ENCODE measurements around the gene ATXN1.

ATXN1 gene

GRCh38 chr6:16345449-16346330 is 415.6 kb downstream of the ATXN1 start:
- DNase-seq, result no peak

GRCh38 chr6:16344756-16345155 is 416.5 kb downstream of the ATXN1 start:
- no peak for DNase-seq

- no peak for DNase-seq
These were observed 417.7 kb downstream of the ATXN1 start for GRCh38 chr6:16343593-16343992.

- DNase-seq, result no peak
These were observed 422.0 kb downstream of the ATXN1 start for GRCh38 chr6:16339265-16339587.

- DNase-seq, result no peak
These were observed 422.5 kb downstream of the ATXN1 start for GRCh38 chr6:16338577-16339264.

- DNase-seq, result no peak
These were observed 423.8 kb downstream of the ATXN1 start for GRCh38 chr6:16337295-16337975.

GRCh38 chr6:16336911-16337294 is 424.4 kb downstream of the ATXN1 start:
- no peak for DNase-seq

GRCh38 chr6:16336056-16336818 is 425.0 kb downstream of the ATXN1 start:
- no peak for DNase-seq

- no peak for DNase-seq
These were observed 426.1 kb downstream of the ATXN1 start for GRCh38 chr6:16335176-16335575.

GRCh38 chr6:16334671-16335070 is 426.6 kb downstream of the ATXN1 start:
- no peak for DNase-seq

GRCh38 chr6:16333580-16333979 is 427.7 kb downstream of the ATXN1 start:
- DNase-seq, result peak; percentile 66

- peak; percentile 46 for DNase-seq
These were observed 429.1 kb downstream of the ATXN1 start for GRCh38 chr6:16332175-16332542.

GRCh38 chr6:16331384-16332174 is 429.7 kb downstream of the ATXN1 start:
- peak; percentile 84 for DNase-seq

- DNase-seq, result no peak
These were observed 432.0 kb downstream of the ATXN1 start for GRCh38 chr6:16329233-16329632.

- DNase-seq, result no peak
These were observed 433.4 kb downstream of the ATXN1 start for GRCh38 chr6:16327777-16328325.

GRCh38 chr6:16326971-16327776 is 434.1 kb downstream of the ATXN1 start:
- no peak for DNase-seq

- DNase-seq, result no peak
These were observed 434.7 kb downstream of the ATXN1 start for GRCh38 chr6:16326531-16326930.

GRCh38 chr6:16324606-16325225 is 436.5 kb downstream of the ATXN1 start:
- no peak for DNase-seq

GRCh38 chr6:16324184-16324583 is 437.1 kb downstream of the ATXN1 start:
- DNase-seq, result no peak

GRCh38 chr6:16322666-16323312 is 438.5 kb downstream of the ATXN1 start:
- peak; percentile 96 for DNase-seq

All from NCI-H2029 (cell line).